GM19455 (cell line): ENCODE measurements around the gene GPR89B.
"Not testable (repeated sequence)": the region's sequence is repeated elsewhere in the genome, so short reads cannot be mapped to it uniquely, and the experiment has no call there.

Experiments used
- ATAC-seq: cut with Tn5 transposase; IDR thresholded peaks from one replicate; pipeline ENCODE4 v1.9.1; 2021; ENCODE audit not compliant: unreplicated experiment

The GPR89B gene

GRCh38 chr1:147935296-147935695 lies 7.1 kb downstream of the GPR89B start:
- not testable (repeated sequence) for ATAC-seq

GRCh38 chr1:147940456-147940855 lies 12.2 kb downstream of the GPR89B start:
- not testable (repeated sequence) for ATAC-seq

GRCh38 chr1:147942563-147942962 lies 14.3 kb downstream of the GPR89B start:
- ATAC-seq = not testable (repeated sequence)

- not testable (repeated sequence) for ATAC-seq
Observed at GRCh38 chr1:147949517-147949916, 21.3 kb downstream of the GPR89B start.

- ATAC-seq = not testable (repeated sequence)
Observed at GRCh38 chr1:147958906-147959305, 30.7 kb downstream of the GPR89B start.

- not testable (repeated sequence) for ATAC-seq
Observed at GRCh38 chr1:147959680-147960079, 31.5 kb downstream of the GPR89B start.

GRCh38 chr1:147964575-147964974 lies 36.4 kb downstream of the GPR89B start:
- ATAC-seq = not testable (repeated sequence)

GRCh38 chr1:147966657-147967056 lies 38.4 kb downstream of the GPR89B start:
- not testable (repeated sequence) for ATAC-seq

- ATAC-seq = not testable (repeated sequence)
Observed at GRCh38 chr1:147978896-147979651, 50.9 kb downstream of the GPR89B start.

GRCh38 chr1:147985374-147985773 lies 57.2 kb downstream of the GPR89B start:
- not testable (repeated sequence) for ATAC-seq

- ATAC-seq = not testable (repeated sequence)
Observed at GRCh38 chr1:147987893-147988292, 59.7 kb downstream of the GPR89B start.

- not testable (repeated sequence) for ATAC-seq
Observed at GRCh38 chr1:147992916-147993315, 64.7 kb downstream of the GPR89B start.

GRCh38 chr1:147993400-147993799 lies 65.2 kb downstream of the GPR89B start:
- ATAC-seq = not testable (repeated sequence)

GRCh38 chr1:147993825-147994615 lies 65.8 kb downstream of the GPR89B start:
- not testable (repeated sequence) for ATAC-seq

GRCh38 chr1:147996088-147996487 lies 67.9 kb downstream of the GPR89B start:
- not testable (repeated sequence) for ATAC-seq

- not testable (repeated sequence) for ATAC-seq
Observed at GRCh38 chr1:148007724-148008123, 79.5 kb downstream of the GPR89B start.

- ATAC-seq = no peak
Observed at GRCh38 chr1:148010527-148010926, 82.3 kb downstream of the GPR89B start.

- not testable (repeated sequence) for ATAC-seq
Observed at GRCh38 chr1:148013177-148014144, 85.2 kb downstream of the GPR89B start.

- not testable (repeated sequence) for ATAC-seq
Observed at GRCh38 chr1:148014289-148015200, 86.3 kb downstream of the GPR89B start.

- ATAC-seq = not testable (repeated sequence)
Observed at GRCh38 chr1:148024918-148025317, 96.7 kb downstream of the GPR89B start.
